ENCODE results near the gene ETV2.

Gene ETV2

GRCh38 chr19:35655600-35655999 lies 14.1 kb downstream of the ETV2 start:
- peaks cover 7% of the 10 kb centered on the region; the same call in 1 of the 2 replicates for H3K4me1 ChIP-seq (ENCODE audit: insufficient read depth, low read length)
- ATAC-seq (ENCODE audit: insufficient read depth, low read depth) (no peak), DNase-seq (no peak)
- H2AFZ ChIP-seq (ENCODE audit: low read depth, low read length) = no peak overlapping the region
- H3K4me3 ChIP-seq (ENCODE audit: low read depth in 1 of 2, low read length in 2 of 2) = no peak overlapping the region
- no peaks in the 10 kb centered on the region for H3K27me3 ChIP-seq (ENCODE audit: insufficient read depth, low read length, poor library complexity)
- peaks cover 4% of the 10 kb centered on the region; the same call in 1 of the 2 replicates for H4K20me1 ChIP-seq (ENCODE audit: insufficient read depth, low read length)
- H3K9ac ChIP-seq (ENCODE audit: low read depth, low read length) = no peak overlapping the region
- H3K79me2 ChIP-seq (ENCODE audit: insufficient read depth, low read length) = peaks cover 15% of the 10 kb centered on the region
- no peak for TF ChIP-seq CTCF (IDR thresholded peaks at IDR 0.05; ENCODE audit: borderline replicate concordance, extremely low read depth, low read length, poor library complexity, severe bottlenecking)
- no peak for TF ChIP-seq EZH2 (IDR thresholded peaks at IDR 0.05; ENCODE audit: borderline replicate concordance, low read depth, low read length, severe bottlenecking)
- H3K36me3 ChIP-seq (ENCODE audit: insufficient read depth, low read length) = peaks cover 70% of the 10 kb centered on the region
- H3K4me2 ChIP-seq (ENCODE audit: insufficient read depth, low read length) = no peak overlapping the region
- H3K27ac ChIP-seq (ENCODE audit: low read length) = no peak overlapping the region
- no peaks in the 10 kb centered on the region for H3K9me3 ChIP-seq (ENCODE audit: insufficient read depth, low read length, severe bottlenecking)

GRCh38 chr19:35656700-35657099 lies 15.2 kb downstream of the ETV2 start:
- H3K4me3 ChIP-seq (ENCODE audit: low read depth in 1 of 2, low read length in 2 of 2) = no peak overlapping the region
- H3K4me2 ChIP-seq (ENCODE audit: insufficient read depth, low read length) = no peak overlapping the region
- H3K79me2 ChIP-seq (ENCODE audit: insufficient read depth, low read length) = peaks cover 6% of the 10 kb centered on the region; the same call in 1 of the 2 replicates
- H3K9ac ChIP-seq (ENCODE audit: low read depth, low read length) = no peak overlapping the region
- TF ChIP-seq CTCF (IDR thresholded peaks at IDR 0.05; ENCODE audit: borderline replicate concordance, extremely low read depth, low read length, poor library complexity, severe bottlenecking) (no peak), EZH2 (IDR thresholded peaks at IDR 0.05; ENCODE audit: borderline replicate concordance, low read depth, low read length, severe bottlenecking) (no peak)
- DNase-seq (no peak), ATAC-seq (ENCODE audit: insufficient read depth, low read depth) (no peak)
- no peak overlapping the region for H3K27ac ChIP-seq (ENCODE audit: low read length)
- H3K27me3 ChIP-seq (ENCODE audit: insufficient read depth, low read length, poor library complexity) = no peaks in the 10 kb centered on the region
- no peaks in the 10 kb centered on the region for H3K9me3 ChIP-seq (ENCODE audit: insufficient read depth, low read length, severe bottlenecking)
- no peaks in the 10 kb centered on the region for H3K4me1 ChIP-seq (ENCODE audit: insufficient read depth, low read length)
- H3K36me3 ChIP-seq (ENCODE audit: insufficient read depth, low read length) = peaks cover 64% of the 10 kb centered on the region
- H4K20me1 ChIP-seq (ENCODE audit: insufficient read depth, low read length) = peaks cover 4% of the 10 kb centered on the region; the same call in 1 of the 2 replicates
- H2AFZ ChIP-seq (ENCODE audit: low read depth, low read length) = no peak overlapping the region

- H3K9ac ChIP-seq (ENCODE audit: low read depth, low read length) = no peak overlapping the region
- TF ChIP-seq EZH2 (IDR thresholded peaks at IDR 0.05; ENCODE audit: borderline replicate concordance, low read depth, low read length, severe bottlenecking) (no peak), CTCF (IDR thresholded peaks at IDR 0.05; ENCODE audit: borderline replicate concordance, extremely low read depth, low read length, poor library complexity, severe bottlenecking) (no peak)
- ATAC-seq (ENCODE audit: insufficient read depth, low read depth) (peak; percentile 60; the same call in 1 of the 3 replicates), DNase-seq (no peak)
- H3K4me3 ChIP-seq (ENCODE audit: low read depth in 1 of 2, low read length in 2 of 2) = no peak overlapping the region
- H3K79me2 ChIP-seq (ENCODE audit: insufficient read depth, low read length) = peaks cover 4% of the 10 kb centered on the region; the same call in 1 of the 2 replicates
- no peaks in the 10 kb centered on the region for H3K27me3 ChIP-seq (ENCODE audit: insufficient read depth, low read length, poor library complexity)
- no peak overlapping the region for H2AFZ ChIP-seq (ENCODE audit: low read depth, low read length)
- H3K4me1 ChIP-seq (ENCODE audit: insufficient read depth, low read length) = no peaks in the 10 kb centered on the region
- H3K4me2 ChIP-seq (ENCODE audit: insufficient read depth, low read length) = no peak overlapping the region
- H3K36me3 ChIP-seq (ENCODE audit: insufficient read depth, low read length) = peaks cover 60% of the 10 kb centered on the region
- peaks cover 4% of the 10 kb centered on the region; the same call in 1 of the 2 replicates for H4K20me1 ChIP-seq (ENCODE audit: insufficient read depth, low read length)
- no peaks in the 10 kb centered on the region for H3K9me3 ChIP-seq (ENCODE audit: insufficient read depth, low read length, severe bottlenecking)
- H3K27ac ChIP-seq (ENCODE audit: low read length) = no peak overlapping the region
Measured at GRCh38 chr19:35657904-35658700, 16.6 kb downstream of the ETV2 start.
